Fibroblast of lung (primary cell): Measurements from ENCODE around the gene DDAH1.

ENCODE experiments used
- EZH2 ChIP-seq: IDR thresholded peaks from 2 replicates; pipeline ENCODE4 v1.5.1; 2012; ENCODE audit warnings: low read length, control low read depth, mild to moderate bottlenecking; ENCODE audit errors: missing control alignments
- TF ChIP-seq, protein P1 (sequence below), 2 donors: IDR thresholded peaks in 1 of 2; conservative IDR thresholded peaks in 1 of 2; 1 replicate in 1 of 2; 2 replicates in 1 of 2; pipeline ENCODE4 v1.5.1; 2011 to 2012; ENCODE audit warnings: low read length in 2 of 2, control low read depth in 1 of 2, inconsistent platforms in 1 of 2, low read depth in 1 of 2, mild to moderate bottlenecking in 1 of 2

DNA sequence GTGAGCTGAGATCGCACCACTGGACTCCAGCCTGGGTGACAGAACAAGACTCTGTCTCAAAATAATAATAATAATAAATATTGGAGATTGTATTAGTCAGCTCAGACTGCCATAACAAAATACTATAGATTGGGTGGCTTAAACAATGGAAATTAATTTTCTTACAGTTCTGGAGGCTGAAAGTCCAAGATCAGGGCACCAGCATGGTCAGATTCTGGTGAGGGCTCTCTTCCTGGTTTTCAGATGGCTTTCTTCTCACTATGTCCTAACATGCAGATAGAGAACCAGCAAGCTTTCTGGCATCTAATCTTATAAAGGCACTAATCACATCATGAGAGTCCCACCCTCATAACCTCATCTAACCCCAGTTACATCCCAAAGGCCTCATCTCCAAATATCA, 23.2 kb upstream of the DDAH1 start:
- TF ChIP-seq, protein P1, sequence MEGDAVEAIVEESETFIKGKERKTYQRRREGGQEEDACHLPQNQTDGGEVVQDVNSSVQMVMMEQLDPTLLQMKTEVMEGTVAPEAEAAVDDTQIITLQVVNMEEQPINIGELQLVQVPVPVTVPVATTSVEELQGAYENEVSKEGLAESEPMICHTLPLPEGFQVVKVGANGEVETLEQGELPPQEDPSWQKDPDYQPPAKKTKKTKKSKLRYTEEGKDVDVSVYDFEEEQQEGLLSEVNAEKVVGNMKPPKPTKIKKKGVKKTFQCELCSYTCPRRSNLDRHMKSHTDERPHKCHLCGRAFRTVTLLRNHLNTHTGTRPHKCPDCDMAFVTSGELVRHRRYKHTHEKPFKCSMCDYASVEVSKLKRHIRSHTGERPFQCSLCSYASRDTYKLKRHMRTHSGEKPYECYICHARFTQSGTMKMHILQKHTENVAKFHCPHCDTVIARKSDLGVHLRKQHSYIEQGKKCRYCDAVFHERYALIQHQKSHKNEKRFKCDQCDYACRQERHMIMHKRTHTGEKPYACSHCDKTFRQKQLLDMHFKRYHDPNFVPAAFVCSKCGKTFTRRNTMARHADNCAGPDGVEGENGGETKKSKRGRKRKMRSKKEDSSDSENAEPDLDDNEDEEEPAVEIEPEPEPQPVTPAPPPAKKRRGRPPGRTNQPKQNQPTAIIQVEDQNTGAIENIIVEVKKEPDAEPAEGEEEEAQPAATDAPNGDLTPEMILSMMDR (conservative IDR thresholded peaks at IDR 0.05 in 1 of 2, IDR thresholded peaks at IDR 0.05 in 1 of 2; ENCODE audit: low read depth in 1 of 2, low read length in 2 of 2), result no peak
- no peak for TF ChIP-seq EZH2
